Measurements from ENCODE around the gene DPY30.
"Not testable (repeated sequence)": the region's sequence is repeated elsewhere in the genome, so short reads cannot be mapped to it uniquely, and the experiment has no call there.

DPY30 gene

DNA sequence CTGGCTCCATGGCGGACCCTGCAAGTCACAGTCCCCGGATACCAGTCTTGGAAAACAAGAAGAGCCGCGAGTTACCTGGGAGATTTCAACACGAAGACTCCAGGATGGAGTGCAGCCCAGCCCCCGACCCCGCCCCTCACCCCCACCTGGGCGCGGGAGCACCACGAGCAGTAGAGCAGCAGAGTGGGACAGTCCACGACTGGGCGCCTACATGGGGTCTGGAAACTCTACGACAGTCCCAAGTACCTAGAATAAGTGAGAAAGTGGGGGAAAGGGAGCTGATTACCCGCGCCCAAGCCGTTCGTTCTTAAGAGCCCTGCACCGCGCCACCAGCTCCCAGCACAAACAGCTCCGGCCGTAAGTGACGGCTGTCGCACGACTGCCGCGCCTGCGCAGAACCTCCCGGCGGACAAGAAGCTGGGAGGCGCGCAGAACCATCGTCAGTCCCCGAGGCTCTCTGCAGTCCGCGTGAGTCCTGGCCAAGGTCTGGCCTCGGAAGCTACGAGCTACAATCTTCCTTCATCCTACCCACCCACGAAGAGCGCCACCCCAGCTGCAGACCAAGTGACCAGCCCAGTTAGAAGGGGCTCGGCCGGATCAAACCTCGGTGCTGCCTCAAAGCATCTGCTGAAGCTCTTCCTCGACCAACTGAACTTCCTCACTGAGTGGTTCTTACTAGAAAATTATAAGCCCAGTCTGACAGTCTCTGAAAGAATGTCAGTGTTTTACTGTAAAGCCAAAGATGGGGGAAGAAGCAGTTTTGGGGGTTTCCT is at the start of gene DPY30:
Gene DPY30, minus strand, starts transcription at position 359 of the 773 bp plus-strand sequence. Its CDS starts 349 bp downstream, at position 10.
- peak; percentile 90 to 92 for DNase-seq

DNA sequence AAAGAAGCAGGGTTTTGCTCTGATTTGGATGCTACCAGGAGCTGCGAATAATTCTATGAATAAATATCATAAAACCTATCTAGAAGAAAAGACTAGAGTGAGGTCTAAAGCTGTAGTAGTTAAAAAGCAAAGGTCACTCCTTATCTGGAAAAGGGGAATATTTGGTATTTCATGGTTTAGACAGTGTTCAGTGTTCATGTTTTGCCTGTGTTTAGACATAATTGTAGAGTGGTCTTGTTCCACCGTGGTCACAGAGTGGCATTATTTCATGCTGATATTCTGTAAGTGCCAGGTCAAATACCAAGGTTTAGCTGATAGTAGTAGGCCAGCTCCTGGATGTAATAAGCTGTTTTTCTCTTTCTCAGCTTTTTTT is 34.5 kb upstream of the DPY30 start:
- no peak for DNase-seq

DNA sequence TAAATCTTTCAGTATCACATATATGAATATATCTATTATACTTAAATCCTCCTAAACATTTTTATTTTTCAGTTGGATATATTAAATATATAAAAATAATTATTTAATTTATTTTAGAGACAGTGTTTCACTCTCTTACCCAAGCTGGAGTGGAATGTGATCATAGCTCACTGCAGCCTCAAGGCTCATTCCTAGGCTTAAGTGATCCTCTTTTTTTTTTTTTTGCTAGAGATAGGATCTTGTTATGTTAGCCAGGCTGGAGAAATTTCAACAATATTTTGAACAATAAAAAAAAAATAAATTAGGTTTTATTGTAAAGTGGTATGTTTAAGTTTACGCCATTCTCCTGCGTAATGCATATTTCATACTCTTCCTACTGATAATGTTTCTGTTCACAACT is 27.9 kb upstream of the DPY30 start:
- DNase-seq = no peak

DNA sequence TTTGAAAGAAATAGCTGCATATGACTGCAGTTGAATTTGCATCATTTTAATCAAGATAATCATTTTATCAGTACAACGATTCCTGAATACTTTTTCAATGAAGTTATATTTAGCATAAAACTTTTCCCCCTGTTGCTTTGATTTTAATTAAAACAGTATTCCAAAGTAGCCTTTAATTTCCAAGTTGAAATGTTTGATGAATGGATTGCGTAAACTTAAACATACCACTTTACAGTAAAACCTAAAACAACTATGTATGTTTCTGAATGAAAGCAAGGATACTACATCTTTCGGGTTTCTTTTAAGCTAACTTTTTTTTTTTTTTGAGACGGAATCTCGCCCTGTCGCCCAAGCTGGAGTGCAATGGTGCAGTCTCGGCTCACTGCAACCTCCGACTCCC is 25.1 kb upstream of the DPY30 start:
- DNase-seq = no peak

DNA sequence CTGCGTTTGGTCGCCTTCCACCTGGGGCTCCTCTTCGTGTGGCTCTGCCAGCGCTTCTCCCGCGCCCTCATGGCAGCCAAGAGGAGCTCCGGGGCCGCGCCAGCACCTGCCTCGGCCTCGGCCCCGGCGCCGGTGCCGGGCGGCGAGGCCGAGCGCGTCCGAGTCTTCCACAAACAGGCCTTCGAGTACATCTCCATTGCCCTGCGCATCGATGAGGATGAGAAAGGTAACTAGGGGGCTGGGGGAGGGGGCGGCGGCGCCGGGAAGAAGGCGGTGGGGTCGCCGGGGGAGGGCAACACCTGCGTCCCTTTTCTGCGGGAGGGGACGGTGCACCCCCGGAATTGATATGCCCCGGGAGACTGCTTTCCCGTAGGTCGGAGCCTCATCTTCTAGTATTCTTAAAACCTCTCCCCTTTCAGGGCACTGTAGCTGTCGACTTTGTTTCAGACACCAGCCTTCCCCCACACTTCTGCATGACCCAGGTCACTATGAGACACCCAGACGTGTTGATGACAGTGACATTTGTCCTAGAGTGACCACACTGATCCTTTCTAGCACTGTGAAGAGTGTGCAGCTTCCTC is 24.5 kb upstream of the DPY30 start:
- peak; percentile 35 to 43 for DNase-seq

DNA sequence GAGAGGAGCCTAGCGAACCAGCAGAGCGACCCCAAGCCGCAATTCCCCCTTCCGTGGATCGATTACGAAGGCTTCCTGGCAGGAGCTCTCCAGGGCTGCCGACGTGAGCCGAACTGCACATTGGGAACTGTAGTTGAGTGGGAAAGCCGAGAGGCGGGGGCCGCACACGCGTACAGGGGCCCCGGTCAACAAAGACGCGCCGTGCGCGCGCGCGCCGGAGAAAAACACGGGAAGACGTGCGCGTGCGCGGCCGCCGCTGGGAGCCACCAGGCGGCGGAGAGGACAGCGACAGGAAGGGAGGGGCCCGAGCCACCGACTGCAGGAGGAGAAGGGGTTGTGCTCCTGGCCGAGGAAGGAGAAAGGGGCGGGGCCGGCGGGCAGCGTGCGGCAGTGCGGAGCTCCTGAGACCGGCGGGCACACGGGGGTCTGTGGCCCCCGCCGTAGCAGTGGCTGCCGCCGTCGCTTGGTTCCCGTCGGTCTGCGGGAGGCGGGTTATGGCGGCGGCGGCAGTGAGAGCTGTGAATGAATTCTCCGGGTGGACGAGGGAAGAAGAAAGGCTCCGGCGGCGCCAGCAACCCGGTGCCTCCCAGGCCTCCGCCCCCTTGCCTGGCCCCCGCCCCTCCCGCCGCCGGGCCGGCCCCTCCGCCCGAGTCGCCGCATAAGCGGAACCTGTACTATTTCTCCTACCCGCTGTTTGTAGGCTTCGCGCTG is 23.9 kb upstream of the DPY30 start, which contains the start of gene SPAST:
Gene SPAST, plus strand, starts transcription at position 247 of the 711 bp plus-strand sequence. Its CDS starts 276 bp downstream, at position 523.
- peak; percentile 98 to 99 for DNase-seq

DNA sequence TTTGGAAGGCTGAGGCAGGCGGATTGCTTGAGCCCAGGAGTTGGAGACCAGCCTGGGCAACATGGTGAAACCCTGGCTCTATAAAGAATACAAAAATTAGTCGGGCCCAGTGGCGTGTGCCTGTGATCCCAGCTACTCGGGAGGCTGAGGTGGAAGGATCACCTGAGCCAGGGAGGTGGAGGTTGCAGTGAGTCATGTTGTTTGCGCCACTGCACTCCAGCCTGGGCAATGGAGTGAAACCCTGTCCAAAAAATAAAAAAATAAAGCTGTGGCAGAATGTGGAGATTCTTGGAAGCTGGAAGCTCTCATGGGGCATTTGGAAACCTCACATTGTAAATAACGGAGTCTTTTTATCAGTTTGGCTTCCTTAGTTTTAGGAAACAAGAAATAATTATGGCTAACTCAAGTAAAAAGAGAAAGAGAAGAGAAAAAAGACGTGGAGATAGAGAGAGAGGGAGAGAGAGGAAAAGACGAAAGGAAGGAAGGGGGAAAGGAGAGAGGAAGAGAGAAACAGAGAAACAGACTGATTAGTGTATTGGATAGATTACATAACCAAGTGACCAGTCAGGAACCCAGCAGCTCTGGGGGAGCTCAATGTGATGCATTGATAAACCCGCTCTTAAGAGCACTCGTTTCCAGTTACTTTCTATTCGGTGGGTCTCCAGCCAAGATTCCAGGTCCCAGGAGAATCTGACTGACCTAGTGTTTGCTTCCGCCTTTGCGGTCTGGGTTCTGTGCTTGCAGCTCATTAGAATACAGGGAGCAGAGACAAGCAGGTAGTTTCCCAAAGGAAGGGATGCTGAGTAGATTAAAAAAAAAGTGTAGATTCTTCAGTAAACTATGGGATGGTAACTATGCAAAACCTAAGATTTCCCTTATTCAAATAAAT is 22.6 kb upstream of the DPY30 start:
- DNase-seq = peak; percentile 44 to 47

DNA sequence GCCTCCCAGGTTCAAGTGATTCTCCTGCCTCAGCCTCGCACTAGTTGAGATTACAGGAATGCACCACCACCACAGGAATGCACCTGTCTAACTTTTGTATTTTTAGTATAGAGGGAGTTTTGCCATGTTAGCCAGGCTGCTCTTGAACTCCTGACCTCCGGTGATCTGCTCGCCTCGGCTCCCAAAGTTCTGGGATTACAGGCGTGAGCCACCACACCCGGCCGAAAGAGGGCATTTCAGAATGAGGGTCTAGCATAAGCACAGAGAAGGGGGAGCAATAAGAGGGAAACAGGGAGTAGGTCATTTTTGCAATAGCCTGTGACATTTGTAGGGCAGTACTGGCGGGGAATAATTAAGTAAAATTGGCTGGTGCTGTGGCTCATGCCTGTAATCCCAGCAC is 21.8 kb upstream of the DPY30 start:
- no peak for DNase-seq

DNA sequence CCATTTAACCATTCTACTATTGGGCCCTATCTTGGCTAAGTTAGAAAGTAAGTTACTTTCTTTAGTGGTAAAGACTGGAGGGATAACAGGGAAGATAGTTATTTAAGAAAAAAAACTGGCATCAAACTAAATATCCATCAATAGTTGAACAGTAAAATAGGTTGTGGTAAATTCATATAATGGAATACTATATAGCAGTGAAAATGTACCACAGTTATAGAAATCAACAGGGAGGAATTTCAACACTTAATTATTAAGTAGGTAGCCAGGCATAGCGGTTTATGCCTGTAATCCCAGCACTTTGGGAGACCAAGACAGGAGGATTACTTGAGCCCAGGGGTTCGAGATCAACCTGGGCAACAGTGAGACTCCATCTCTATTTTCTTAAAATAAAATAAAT is 20.7 kb upstream of the DPY30 start:
- no peak for DNase-seq

DNA sequence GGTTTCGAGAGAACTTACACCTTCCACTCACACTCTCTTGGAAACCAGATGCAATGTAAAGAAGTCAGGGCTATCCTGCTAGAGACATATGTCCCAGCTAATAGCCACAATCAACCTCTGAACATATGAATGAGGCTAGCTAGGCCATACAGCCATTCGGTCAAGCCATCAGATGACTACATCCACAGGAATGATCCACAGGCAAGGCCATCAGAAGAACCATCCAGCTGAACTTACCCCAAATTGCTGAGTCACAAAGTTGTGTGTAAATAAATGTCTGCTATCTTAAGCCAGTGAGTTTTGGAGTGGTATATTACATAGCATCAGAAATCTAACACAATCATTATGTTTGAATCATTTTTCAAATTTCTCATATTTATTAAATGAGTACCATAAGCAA is 18.5 kb upstream of the DPY30 start:
- no peak for DNase-seq

DNA sequence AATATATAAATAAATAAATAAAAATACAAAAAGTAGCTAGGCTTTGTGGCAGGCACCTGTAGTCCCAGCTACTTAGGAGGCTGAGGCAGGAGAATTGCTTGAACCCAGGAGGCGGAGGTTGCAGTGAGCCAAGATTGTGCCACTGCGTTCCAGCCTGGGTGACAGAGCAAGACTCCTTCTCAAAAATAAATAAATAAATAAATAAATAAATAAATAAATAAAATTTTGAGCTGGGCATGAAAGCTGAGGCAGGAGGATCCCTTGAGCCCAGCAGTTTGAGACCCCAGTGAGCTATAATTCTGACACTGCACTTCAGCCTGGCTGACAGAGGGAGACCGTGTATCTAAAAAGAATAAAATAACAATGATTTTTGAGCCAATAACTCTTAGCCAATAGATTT is 15.0 kb upstream of the DPY30 start:
- DNase-seq = not testable (repeated sequence)

DNA sequence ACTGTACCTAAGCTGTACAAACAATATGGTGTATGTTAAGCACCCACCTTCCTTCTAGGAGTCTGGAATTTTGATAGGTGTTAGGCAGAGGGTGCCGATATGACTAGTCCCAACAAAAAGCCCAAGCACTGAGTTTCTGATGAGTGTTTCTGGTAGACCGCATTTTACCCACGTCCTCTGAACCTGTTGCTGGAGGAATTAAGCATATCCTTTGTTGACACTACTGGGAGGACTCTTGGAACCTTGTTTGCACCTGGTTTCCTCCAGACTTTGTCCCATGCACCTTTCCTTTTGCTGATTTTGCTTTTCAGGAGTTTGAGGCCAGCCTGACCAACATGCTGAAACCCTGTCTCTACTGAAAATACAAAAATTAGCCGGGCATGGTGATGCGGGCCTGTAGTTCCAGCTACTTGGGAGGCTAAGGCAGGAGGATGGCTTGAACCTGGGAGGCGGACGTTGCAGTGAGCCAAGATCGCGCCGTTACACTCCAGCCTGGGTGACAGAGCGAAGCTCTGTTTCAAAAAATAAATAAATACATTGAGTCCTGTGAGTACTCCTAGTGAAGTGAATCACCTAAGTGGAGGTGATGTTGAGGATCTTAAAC is 12.3 kb upstream of the DPY30 start:
- no peak for DNase-seq

DNA sequence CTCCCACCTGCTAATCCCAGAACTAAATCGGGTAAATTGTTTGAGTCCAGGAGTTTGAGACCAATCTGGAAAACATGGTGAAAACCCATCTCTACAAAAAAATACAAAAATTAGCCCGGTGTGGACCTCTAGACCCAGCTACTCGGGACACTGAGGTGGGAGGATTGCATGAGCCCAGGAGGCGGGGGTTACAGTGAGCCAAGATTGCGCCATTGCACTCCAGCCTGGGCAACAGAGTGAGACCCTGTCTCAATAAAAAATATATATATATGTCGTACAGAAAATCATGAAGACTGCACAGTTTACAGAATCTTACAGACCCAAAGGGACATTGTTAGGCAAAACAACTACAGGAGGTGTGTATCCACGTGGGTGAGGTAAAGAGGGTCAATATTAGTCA is 4.0 kb upstream of the DPY30 start:
- no peak for DNase-seq

DNA sequence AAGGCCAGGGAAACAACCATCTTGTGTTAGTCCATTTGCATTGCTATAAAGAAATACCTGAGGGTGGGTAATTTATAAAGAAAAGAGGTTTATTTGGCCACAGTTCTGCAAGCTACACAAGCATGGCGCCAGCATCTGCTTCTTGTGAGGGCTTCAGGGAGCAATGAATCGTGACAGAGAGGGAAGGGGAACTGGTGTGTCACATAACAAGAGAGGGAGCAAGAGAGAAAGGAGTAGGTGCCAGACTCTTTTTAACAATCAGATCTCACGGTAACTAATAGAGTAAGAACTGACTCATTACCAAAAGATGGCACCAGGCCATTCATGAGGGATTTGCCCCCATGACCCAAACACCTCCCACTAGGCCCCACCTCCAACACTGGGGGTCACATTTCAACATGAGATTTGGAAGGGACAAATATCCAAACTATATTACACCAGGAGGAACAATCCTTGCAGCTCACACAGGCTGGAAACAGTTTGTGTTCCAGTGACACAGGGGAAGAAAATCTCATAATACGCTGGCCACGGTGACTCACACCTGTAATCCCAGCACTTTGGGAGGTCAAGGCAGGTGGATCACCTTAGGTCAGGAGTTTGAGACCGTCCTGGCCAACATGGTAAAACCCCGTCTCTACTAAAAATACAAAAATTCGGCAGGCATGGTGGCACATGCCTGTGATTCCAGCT is 5.3 kb downstream of the DPY30 start:
- DNase-seq = not testable (repeated sequence)

DNA sequence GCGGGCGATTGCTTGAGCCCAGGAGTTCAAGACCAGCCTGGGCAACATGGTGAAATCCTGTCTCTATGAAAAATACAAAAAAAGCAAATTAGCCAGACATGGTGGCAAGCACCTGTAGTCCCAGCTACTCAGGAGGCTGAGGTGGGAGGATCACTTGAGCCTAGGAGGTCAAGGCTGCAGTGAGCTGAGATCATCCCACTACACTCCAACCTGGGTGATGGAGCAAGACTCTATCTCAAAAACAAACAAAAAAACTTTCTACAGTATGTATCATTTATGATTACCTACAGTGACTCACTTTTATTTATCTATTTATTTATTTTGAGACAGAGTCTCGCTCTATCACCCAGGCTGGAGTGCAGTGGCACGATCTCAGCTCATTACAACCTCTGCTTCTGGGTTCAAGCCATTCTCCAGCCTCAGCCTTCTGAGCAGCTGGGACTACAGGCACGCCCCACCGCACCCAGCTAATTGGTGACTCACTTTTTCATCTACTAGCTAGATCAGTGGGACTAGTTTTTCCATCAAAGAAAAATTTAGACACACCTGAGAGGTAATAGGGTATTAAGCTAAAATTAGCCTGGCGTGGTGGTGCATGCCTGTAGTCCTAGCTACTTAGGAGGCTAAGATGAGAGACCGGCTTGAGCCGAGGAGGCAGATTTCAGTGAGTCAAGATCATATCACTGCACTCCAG is 20.7 kb downstream of the DPY30 start:
- not testable (repeated sequence) for DNase-seq

DNA sequence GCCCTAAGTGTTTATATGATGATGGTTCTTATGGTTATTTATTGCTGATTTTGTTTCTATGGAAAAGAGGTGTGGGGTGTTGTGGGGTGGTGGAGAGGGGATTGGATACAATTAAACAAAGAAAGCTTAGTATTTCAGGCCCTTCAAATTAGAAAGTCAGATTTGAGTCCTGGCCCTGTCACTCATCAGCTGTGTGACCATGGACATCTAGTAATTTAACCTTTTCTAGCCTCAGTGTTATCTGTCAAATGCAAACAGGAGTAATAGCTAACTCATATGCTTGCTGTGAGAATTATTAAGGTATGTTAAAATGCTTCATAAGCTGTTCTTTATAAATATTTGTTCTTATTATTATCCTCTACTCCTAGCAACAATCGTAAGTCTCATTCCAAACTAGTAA is 26.7 kb downstream of the DPY30 start:
- DNase-seq = no peak

DNA sequence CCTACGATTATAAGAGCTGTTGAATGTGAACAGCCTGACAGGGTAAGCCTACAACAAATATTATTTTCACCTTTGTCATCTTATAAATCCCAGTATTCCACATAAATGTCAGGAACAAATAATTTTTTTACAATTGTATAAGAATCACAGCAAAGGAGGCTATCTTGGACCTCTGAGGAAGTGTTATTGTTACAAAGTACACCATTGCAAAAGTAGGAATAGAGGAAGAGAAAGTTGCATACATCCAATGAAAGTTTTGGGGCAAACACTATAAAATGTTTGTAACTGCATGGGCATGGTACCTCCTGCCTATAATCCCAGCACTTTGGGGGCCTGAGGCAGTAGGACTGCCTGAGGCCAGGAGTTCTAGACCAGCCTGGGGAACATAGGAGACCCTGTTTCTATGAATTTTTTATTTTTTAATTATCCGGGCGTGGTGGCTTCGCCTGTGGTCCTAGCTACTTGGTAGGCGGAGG is 28.1 kb downstream of the DPY30 start:
- peak in 1 of 2 experiments; percentile 34 for DNase-seq

DNA sequence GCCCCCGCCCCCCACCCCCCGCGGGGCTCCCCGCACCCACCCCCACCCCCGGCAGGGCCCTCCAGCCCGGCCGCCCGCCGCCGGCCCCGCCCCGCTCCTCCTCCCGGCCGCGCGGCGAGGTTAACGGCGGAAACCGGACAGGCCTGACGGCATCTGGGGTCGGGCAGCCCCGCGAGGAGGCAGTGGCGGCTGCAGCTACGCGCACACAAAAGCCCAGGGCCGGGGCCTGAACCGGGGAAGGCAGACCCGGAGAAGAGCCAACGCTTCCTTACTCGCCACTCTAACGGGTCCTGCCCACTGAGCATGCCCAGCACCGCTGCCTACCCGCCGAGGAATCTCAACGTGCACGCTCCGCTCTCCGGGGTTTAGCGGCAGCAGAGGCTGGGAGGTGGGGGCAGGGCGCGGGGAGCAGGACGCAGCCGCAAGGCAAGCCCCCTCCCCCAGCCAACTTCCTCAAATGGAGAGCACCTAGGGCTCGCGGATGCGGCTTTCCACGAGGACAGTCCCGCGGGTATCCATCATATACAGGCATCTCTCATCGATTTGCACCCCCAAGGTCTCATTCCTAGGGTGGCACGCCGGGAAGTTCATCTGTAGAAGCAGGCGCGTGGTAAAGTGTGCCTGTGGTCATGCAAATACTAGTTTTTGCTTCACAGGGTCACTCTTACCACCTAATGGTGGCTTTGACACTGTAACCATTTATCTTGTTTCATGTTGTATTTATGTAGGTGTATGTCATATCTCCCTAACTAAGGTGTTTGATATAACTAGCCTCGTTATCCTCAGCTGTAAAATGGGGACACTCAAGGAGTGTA is 28.7 kb downstream of the DPY30 start, which contains the start of gene MEMO1:
Gene MEMO1, minus strand, starts transcription at position 339 of the 815 bp plus-strand sequence. CDS start 761 bp downstream, outside the sequence.
- DNase-seq = peak; percentile 96 to 97

DNA sequence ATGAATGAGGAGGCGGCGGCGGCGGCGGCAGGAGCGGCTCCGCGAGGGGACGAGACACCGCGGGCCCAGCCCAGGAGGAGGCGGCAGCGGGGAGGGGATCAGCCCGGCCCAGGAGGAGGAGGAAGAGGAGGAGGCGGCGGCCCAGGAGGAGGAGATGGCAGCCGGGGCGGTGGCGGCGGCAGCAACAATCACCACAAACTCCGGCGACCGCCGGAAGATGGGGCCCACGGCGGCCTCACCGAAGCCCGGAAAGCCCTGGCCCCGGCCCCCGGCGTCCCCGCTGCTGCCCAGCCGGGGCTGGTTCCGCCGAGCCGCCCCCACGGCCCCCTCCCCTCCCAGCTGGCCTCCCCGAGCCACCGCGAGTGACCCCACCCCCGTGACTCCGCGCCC is 29.3 kb downstream of the DPY30 start:
- DNase-seq = not testable (repeated sequence)
